GM19043 (cell line): ENCODE results near the gene TBC1D20.
"Not testable (repeated sequence)": the region's sequence is repeated elsewhere in the genome, so short reads cannot be mapped to it uniquely, and the experiment has no call there.

ENCODE experiments used
- ATAC-seq: cut with Tn5 transposase; IDR thresholded peaks from one replicate; pipeline ENCODE4 v1.9.1; 2021; ENCODE audit warnings: low read depth; ENCODE audit not compliant: unreplicated experiment

TBC1D20 gene, protein sequence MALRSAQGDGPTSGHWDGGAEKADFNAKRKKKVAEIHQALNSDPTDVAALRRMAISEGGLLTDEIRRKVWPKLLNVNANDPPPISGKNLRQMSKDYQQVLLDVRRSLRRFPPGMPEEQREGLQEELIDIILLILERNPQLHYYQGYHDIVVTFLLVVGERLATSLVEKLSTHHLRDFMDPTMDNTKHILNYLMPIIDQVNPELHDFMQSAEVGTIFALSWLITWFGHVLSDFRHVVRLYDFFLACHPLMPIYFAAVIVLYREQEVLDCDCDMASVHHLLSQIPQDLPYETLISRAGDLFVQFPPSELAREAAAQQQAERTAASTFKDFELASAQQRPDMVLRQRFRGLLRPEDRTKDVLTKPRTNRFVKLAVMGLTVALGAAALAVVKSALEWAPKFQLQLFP

DNA sequence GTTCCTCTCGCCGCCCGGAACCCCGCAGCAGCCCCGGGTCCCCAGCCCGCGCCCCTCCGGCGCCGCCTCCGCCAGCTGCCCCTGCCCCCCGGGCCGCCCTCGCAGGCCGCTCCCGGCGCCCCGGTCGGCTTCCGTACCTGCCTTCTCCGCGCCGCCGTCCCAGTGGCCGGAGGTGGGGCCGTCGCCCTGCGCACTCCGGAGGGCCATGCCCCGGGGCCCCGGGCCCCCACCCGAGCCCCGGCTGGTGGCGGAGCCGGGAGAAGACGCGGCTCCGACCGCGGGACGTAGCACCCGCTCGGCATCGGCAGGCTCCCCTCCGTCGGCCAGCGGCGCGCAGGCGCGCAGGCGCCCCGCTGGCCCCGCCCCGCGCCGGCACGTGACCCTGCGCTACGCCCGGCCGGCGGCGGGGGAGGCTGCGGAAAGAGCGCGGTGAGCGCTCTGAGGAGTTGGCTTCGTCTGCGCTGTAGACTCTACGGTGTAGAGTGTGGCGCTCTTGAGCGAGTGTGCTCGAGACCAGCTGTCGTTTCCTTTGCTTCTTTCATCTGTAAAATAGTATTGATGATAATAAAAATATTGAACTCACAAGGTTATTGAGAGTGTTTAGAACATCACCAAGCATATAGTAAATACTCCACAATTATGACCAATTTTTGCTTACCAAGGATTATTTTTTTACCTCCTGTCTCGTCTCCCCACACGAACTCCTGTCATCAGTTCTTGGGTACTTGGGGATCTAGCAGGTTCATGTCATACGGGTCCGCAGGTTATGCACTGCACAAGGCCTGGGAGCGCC is at the start of gene TBC1D20:
Gene TBC1D20, minus strand, starts transcription at position 335 of the 793 bp plus-strand sequence. Its CDS starts 128 bp downstream, at position 207.
- ATAC-seq: peak; percentile 96

DNA sequence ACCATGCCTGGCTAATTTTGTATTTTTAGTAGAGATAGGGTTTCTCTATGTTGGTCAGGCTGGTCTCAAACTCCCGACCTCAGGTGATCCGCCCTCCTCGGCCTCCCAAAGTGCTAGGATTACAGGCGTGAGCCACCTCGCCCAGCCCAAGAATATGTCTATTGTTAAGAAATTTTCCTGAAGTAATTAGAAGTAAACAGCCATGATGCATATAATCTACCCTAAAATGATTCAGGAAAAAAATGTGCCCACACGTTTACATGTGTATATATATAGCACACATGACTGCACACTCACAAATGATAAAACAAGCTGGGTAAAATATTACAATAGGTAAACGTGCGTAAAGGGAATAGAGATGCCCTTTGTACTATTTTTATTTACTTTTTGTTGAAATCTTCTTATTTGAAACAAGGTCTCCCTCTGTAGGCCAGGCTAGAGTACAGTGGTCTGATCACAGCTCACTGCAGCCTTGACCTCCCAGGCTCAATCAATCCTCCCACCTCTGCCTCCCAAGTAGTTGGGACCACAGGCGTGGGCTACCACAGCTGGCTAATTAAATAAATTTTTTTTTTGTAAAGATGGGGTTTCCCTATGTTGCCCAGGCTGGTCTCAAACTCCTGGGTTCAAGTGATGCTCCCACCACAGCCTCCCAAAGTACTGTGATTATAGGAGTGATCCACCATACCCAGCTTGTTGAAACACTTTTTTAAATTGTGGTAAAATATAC is 48.2 kb upstream of the TBC1D20 start:
- not testable (repeated sequence) for ATAC-seq

DNA sequence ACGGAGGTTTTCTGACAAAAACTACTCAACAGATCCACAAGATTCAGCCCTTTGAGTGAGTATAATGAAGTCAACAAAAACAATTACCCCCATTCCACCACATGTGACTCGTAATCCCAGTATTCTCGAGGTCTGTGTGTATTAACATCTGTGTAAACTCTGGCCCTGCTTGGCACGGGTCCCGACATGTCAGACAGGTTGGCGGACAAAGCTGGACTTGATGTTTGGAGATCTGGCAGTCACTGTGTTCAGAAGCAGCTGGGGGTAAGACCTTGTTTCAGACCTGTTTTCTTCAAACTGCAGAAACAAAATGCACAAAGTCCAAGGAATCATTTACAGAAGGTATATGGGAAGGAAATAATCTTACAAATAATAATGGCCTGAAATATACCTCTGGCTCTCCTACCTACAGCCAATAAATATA is 46.0 kb upstream of the TBC1D20 start:
- ATAC-seq: not testable (repeated sequence)

DNA sequence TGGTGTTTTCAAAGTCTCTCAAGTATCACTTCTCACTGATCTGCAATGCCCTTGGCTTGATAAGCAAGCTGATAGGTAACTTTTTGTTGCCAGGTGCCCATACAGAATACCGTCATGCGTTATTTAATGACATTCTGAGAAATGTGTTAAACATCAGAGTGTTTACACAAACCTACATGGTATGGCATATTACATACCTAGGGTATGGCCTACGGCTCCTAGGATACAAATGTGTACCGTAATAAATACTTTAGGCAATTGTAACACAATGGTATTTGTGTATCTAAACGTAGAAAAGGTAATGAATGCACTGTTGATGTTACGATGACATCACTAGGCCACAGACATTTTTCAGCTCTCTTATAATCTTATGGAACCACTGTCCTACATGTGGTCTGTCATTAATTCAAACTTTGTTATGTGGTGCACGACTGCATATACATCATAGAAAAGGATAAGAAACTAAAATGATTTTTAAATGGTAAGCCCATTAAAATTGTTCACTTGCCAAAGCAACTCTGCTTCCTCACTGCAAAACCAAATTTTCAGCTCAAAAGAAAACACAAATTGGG is 45.5 kb upstream of the TBC1D20 start:
- ATAC-seq: no peak

DNA sequence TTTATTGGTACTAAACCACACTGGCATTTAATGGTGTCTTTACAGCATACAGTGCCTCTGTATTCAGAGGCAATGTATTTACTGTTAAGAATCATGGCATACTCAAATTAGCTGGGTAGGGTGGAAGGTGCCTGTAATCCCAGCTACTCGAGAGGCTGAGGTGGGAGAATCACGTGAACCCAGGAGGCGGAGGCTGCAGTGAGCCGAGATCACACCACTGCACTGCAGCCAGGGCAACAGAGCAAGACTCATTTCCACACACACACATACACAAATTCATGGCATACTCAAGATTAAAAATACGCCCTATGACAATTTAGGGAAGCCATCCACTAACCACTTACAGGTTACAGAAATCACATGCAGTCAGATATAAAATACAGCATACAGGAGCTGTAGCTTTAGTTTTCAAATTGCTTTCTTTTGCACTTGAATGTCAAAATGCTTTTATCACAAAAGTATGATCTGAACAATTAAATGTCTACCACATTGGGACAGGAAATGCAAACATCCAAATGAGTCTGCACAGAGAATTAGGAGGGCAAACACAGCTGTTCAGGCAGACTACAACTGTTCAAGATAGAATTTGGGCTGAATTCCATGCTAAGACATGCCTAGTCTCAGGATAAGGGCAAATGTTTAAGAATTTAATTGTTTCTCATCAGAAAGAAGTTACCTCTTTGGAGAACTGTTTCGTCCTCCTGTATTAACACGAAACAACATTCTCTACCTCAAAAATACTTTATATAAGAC is 44.8 kb upstream of the TBC1D20 start:
- no peak for ATAC-seq

DNA sequence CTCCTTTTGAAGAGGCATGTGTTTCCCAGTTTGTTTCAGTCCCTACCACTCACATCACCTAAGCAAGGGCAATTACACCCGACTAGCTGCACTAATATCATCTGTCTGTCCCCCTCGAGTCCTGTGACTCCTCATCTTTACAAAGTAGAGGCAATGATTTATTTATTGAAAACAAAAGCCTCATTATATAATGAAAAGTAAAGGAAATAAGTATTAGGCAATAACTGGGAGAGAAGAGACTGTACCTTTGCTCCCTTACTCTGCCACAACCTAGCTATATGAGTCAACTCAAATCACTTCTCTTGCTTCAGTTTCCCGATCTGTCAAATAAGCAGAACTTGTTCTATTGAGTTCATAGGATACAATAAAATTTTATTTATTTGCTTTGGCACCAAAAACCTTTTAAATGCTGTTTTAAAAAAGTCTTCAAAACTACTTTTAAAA is 42.3 kb upstream of the TBC1D20 start:
- ATAC-seq: no peak

DNA sequence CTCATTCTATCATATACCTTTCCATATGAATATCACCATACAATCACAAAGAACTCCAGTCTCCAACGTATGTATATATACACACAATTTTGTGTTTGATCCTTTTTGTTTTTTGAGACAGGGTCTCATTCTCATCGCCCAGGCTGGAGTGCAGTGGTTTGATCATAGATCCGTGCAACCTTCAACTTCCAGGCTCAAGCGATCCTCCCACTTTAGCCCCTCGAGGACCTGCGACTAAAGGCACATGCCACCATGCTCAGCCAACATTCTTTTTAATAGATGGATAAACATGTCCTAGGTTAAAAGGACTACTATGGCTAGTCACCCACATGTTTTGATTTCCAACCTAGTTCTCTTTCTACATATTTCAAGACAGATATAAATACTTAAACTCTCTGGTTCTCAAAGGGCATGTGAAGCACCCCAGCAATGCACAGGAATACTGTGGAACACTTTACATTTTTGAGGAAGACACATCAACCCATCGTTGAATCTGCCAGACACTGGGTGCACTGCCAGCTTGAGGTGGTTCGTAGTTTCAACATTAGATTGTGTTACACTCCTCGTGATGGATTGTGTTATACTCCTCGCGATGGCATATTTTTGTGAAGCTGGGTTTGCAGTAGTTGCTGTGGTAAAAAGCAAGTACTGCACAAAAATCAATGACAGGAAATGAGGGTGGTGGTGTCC is 40.9 kb upstream of the TBC1D20 start:
- ATAC-seq: no peak

DNA sequence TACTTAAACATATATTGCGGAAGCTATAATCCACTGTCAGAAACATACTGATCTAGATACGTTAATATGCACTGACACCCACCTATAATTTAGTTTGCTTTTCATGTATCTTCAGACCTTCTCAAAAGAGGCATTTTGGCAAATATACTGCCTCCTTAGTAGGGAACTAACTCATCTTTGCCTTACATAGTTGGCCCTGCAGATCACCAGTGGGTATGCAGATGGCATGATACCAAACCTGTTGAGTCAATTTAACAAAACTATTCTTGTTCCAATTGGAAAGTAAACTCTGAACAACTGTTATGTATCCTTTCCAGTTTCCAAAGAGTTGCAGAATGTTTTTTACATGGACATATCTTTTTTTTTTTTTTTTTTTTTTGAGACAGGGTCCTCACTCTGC is 35.6 kb upstream of the TBC1D20 start:
- ATAC-seq: no peak

DNA sequence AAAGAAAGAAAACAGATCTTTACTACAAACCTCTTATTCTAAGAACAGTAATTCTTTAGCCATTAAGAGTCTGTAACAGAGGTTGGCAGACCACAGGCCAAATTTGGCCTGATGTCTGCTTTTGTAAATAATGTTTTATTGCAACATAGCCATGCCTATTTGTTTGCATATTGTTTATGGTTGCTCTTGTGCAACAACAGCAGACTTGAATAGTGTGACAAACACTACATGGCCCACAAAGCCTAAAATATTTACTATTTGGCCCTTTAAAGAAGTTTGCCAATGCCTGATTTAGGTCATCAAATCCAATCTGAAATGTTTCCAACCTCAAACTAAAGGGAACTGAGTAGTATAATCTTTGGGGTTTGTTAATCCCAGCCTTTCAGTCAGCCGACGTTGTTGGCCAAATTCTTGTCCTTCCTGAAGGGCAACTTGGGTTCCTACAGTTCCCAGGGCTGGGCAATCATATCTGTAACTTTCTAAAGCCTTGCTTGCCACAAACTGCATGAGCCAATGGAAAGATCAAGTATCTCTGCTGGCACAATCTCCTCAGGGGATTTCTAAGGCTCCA is 33.9 kb upstream of the TBC1D20 start:
- ATAC-seq: no peak

DNA sequence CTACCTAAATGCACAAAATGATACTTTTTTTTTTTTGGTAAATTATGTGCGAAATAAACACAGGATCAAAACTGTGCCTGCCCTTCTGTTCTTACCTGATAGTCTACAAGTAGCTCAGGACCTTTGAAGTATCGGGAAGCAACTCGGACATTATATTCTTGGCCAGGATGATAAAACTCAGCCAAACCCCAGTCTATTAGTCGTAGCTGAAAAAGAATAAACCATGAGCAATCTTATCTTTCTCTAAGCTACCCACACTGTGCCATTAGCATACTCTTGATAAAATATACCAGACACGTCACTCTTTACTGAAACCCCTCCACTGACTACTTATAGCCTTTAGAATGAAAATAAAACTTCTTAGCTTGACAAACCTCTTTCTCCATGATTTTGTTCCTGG is 29.8 kb upstream of the TBC1D20 start:
- ATAC-seq: no peak

DNA sequence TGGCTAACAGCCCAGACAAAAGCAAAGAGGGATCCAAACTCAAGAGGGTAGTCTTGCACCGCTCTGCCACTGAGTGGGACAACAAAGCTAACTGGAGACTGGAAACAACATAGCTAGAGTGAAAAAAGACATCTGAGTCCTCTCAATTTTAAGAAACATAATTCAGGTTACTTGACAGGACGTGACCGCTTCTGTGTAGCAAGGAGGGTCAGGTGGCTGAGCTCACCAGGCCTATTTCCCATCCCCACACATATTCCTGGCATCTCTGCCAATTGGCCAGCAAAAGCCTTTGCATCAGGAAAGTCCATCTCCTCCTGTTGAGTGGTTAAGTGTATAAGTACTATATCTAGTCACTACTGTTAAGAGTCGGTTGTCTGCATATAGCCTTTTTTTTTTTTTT is 25.3 kb upstream of the TBC1D20 start:
- no peak for ATAC-seq

DNA sequence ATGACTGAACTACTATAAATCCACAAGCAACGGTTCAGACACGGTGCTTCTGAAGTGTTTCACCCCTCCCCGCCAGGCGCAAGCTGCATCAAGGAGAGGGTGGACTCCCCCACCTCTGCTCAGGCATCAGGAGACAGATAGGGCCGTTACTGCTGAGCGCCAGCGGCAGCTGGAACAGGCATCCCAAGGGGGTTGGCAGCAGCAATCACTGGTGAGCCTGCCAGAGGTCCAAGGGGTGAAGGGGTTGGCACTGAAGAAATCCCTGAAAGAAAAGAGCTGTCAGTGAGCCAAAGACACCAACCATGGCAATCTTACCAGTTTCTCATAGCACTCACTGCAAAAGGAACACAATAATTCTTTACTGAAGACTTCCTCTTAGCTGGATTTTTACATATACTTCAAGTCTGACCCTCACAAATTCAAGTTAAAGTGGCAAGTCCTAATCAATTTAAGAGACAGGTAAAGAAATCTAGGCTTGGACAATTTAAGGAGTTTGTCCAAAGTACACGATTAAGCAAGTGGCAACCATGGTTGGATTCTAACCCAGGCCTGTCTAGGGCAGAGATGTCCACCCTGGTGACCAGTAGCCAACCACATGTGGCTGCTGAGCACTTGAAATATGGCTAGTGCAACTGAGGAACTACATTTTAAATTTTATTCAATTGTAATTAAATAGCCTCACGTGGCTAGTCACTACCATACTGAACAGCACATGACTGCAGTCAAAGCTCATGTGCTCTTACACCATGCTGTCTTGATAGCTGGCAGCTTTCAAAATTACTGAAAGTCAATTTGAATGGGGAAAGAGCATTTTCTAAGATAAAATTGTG is 21.7 kb upstream of the TBC1D20 start:
- no peak for ATAC-seq

DNA sequence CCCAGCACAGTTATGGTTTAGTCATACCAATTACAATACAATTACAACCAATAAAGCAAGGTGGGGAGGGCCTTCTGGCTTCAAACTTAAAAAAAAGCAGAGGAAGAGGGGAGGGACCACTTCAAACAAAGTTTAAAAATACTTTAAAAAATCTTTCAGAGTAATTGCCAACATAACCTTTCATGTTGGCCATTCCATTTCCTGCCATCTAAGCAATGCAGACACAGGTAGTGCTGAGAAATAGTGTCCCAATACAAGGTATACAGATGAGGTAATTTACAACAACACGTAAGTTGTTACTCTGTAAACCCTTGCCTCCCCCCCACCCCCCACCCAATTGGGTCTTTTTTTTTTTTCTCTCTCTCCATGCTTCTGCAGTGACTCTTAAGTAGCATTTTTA is 18.8 kb upstream of the TBC1D20 start:
- no peak for ATAC-seq

DNA sequence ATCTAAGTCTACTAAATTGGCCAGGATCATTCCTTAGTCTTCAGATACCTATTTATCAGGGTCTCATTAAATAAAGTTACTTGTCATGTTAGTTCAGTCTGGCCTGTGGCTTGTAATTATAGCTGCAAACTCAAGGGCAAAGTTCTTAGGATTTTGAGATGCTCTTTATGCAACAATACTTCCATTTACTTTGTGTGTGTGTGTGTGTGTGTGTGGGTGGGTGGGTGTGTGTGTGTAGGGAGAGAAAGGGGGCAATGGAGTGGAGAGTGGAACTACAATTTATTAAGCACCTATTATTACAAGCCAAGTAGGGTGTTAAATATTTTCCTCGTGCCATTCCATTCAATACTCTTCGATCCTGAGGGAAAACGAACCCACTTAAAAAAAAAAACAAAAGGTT is 17.7 kb upstream of the TBC1D20 start:
- ATAC-seq: no peak

DNA sequence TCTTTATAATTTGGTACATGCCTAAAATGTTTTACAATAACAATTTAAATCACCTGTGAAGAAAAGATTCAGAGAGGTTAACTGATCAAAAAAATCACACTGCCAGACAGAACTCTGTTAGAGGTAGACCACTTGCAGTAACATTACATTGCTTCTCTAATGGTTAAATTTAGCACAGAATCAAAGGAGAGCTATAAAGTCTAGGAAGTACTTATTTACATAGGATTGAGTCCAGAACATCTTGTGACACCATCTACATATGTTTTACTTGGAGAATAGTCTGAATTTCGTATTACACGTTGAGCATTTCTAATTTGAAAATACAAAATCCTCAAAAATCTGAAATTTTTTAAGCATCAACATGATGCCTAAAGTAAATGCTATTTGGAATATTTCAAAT is 17.2 kb upstream of the TBC1D20 start:
- no peak for ATAC-seq

DNA sequence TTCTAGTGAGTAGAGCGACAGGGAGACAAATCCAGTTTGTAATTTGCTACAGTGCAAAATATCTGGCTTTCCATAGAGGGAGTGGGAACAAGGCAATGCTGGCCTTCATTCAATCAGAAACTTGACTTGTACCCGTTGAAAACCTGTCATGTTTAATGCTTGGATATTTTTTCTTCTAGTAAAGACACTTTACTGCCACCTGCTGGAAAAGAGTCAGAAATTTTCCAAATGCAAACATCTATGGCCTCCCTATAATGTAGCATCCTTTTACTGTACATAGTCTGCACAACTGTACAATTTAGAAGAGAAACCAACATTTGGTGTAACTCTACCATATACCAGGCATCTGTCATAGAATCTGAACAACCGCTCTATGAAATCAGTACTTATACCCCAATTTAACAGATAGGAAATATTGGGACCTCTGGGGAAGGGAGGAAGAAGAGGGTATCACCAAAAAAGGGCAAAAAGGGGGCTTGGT is 16.7 kb upstream of the TBC1D20 start:
- ATAC-seq: no peak

DNA sequence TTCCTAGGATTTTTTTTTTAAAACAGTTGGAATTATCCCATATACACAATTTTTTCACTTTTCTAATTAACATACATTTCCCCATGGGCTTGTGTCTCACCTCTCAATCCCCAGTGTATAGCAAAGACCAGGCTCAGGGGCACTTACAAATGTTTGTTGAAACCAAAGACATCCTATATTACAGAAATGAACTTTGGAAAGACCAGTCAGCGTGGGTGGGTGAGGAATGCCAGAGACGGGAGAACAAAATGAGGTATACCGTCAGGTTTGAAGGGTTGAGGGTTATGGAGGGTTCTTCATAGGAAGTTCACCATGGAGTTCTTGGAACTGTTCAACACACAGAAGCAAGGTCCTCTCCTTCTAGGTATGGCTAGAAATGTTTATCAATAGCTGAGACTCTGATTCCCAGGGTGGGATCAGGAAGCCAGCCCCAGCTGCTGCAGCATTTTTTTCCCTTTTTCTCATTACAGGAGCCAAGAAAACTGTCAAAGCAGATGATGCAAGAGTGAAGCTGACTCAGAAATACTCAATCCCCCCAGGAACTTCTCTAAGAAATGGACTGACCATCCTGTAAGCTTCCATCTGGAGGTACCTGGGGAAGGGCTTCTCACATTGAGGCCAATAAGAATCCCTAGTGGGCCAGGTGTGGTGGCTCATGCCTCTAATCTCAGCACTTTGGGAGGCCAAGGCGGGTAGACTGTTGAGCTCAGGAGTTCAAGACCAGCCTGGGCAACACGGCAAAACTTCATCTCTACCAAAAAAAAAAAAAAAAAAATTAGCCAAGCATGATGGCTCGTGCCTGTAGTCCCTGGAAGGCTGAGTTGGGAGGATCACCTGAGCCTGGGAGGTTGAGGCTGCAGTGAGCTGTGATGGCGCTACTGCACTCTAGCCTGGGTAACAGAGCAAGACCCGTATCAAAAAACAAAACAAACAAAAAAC is 15.9 kb upstream of the TBC1D20 start:
- ATAC-seq: no peak
